Measurements from ENCODE around the gene CLDN17.

Gene CLDN17

DNA sequence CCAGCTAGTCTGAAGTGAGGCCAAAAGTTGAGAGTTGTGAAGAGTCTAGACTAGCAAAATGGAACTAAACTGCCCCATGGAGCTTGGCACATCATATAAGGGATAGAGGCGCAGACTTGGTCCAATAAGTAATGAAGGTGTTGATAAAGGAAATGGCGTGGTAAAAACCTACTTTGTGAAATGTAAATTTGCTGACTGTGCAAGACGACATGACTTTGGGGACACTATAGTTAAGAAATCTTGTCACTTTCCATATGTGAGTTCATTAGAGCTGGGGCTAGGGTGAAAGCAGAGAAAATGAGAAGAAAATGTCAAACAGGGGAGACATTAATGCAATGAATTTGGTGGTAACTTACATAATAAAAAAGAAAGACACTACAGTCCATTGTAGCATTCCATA, 50.1 kb downstream of the CLDN17 start:
- no peak for DNase-seq

Data from NCI-H2227 treated with DMSO at 0.1 percent for 48 hours (cell line).